GM23248 (cell line): ENCODE data around the gene LRCH4.

Experiments
- EZH2 ChIP-seq: fragments of 200-600 bp; sonication (generic); IDR thresholded peaks from 2 replicates; pipeline ENCODE4 v1.6.1; 2018; ENCODE audit warnings: antibody characterized with exemption, mild to moderate bottlenecking; ENCODE audit not compliant: insufficient read depth, poor library complexity, severe bottlenecking
- EZH2phosphoT487 ChIP-seq: fragments of 200-600 bp; sonication (generic); IDR thresholded peaks from 2 replicates; pipeline ENCODE4 v1.6.1; 2018; ENCODE audit warnings: antibody characterized with exemption, moderate library complexity, mild to moderate bottlenecking, low read depth; ENCODE audit not compliant: insufficient read depth

GRCh38 chr7:100543586-100543985, 42.3 kb downstream of the LRCH4 start:
- TF ChIP-seq EZH2phosphoT487 (no peak), EZH2 (no peak)
